GM12878 (cell line): ENCODE results near the gene SPINDOC. TPM values are rescaled to one million over a fixed set of nuclear protein-coding genes. Genes with fewer than 3 reads are reported as not detected.

Experiments used
- ATAC-seq: fragments of 200-7000 bp; cut with Tn5 transposase; 3 replicates; pipeline ENCODE4 v1.9.1; 2020; ENCODE audit warnings: mild to moderate bottlenecking, moderate library complexity
- BruUV-seq: library from RNA; stranded (reverse); fragments of 400-500 nt; replicated peaks from 2 replicates; lab custom pipeline; 2021; lab: Mats Ljungman, UMichigan
- CTCF ChIA-PET: fragments of 300-600 bp; sonication (Branson Sonifier 250); formaldehyde crosslinking; extraction: SDS; loops from one replicate; lab custom pipeline; 2021; ENCODE audit warnings: inconsistent platforms; lab: Yijun Ruan, JAX
- POLR2A ChIA-PET: fragments of 350-600 bp; formaldehyde crosslinking; extraction: SDS; loops from one replicate; lab custom pipeline; 2021; ENCODE audit warnings: inconsistent platforms; lab: Charles Lee
- RAD21 ChIA-PET: fragments of 300-600 bp; sonication (Branson Sonifier 250); formaldehyde crosslinking; loops from one replicate; lab custom pipeline; 2023; ENCODE audit warnings: antibody characterized with exemption; ENCODE audit not compliant: unreplicated experiment; lab: Charles Lee
- SMC1A ChIA-PET: fragments of 300-600 bp; sonication (Branson Sonifier 250); formaldehyde crosslinking; loops from one replicate; lab custom pipeline; 2023; ENCODE audit not compliant: unreplicated experiment, uncharacterized antibody; lab: Charles Lee
- DNase-seq: peaks from one replicate; pipeline ENCODE4 v3.0.0-alpha.2; 2011; ENCODE audit warnings: low read depth, low spot score
- FAIRE-seq: peaks from 3 replicates; lab custom pipeline; 2011; peaks lifted over from hg19 to GRCh38; lab: Jason Lieb, UNC
- H2AFZ ChIP-seq: 2 replicates; pipeline ENCODE4 v1.6.0; 2011; ENCODE audit warnings: low read depth, low read length, control low read depth; ENCODE audit not compliant: control insufficient read depth
- H3K27ac ChIP-seq: 2 replicates; pipeline ENCODE4 v1.5.1; 2011; ENCODE audit warnings: control low read depth; ENCODE audit not compliant: control insufficient read depth, insufficient read depth
- H3K27me3 ChIP-seq, 2 experiments: replicated peaks in 1 of 2; 2 replicates each; pipeline versions ENCODE4 v1.6.0 to v1.6.1; 2011; ENCODE audit warnings: low read length in 1 of 2; ENCODE audit not compliant: control insufficient read depth in 2 of 2, insufficient read depth in 2 of 2
- H3K36me3 ChIP-seq, 2 experiments: 2 replicates each; pipeline ENCODE4 v1.5.1; 2011; ENCODE audit warnings: low read length in 1 of 2; ENCODE audit not compliant: control insufficient read depth in 2 of 2, insufficient read depth in 2 of 2
- H3K4me1 ChIP-seq: 2 replicates; pipeline ENCODE4 v1.6.1; 2011; ENCODE audit warnings: mild to moderate bottlenecking, low read length, moderate library complexity, mixed read lengths; ENCODE audit not compliant: control insufficient read depth, insufficient read depth
- H3K4me2 ChIP-seq: 2 replicates; pipeline ENCODE4 v1.6.0; 2011; ENCODE audit warnings: control low read depth; ENCODE audit not compliant: control insufficient read depth, insufficient read depth
- H3K4me3 ChIP-seq: fragments of 200-600 bp; sonication (generic); 2 replicates; pipeline ENCODE4 v1.5.1; 2016
- H3K79me2 ChIP-seq: 2 replicates; pipeline ENCODE4 v1.6.0; 2011; ENCODE audit warnings: low read length; ENCODE audit not compliant: control insufficient read depth, insufficient read depth
- H3K9ac ChIP-seq: 2 replicates; pipeline ENCODE4 v1.8.0; 2011; ENCODE audit warnings: low read length, control low read depth, mixed read lengths; ENCODE audit not compliant: control insufficient read depth, insufficient read depth
- H3K9me3 ChIP-seq: replicated peaks from 3 replicates; pipeline ENCODE4 v1.5.1; 2011; ENCODE audit warnings: mild to moderate bottlenecking, low read length; ENCODE audit not compliant: control insufficient read depth, insufficient read depth
- H4K20me1 ChIP-seq: 2 replicates; pipeline ENCODE4 v1.6.0; 2011; ENCODE audit not compliant: control insufficient read depth, insufficient read depth
- ATF3 ChIP-seq: IDR thresholded peaks from 2 replicates; pipeline ENCODE4 v1.6.1; 2011; ENCODE audit warnings: low read depth, mild to moderate bottlenecking, low read length, moderate library complexity, borderline replicate concordance; ENCODE audit errors: extremely low read depth
- CBX3 ChIP-seq: fragments of 200-600 bp; sonication (generic); IDR thresholded peaks from 2 replicates; pipeline ENCODE4 v1.6.1; 2016; ENCODE audit warnings: low read depth, borderline replicate concordance
- IKZF1 ChIP-seq: fragments of 450-650 bp; conservative IDR thresholded peaks from 2 replicates; pipeline ENCODE4 v1.6.1; 2017; ENCODE audit warnings: antibody characterized with exemption, mild to moderate bottlenecking
- IRF4 ChIP-seq: IDR thresholded peaks from 2 replicates; pipeline ENCODE4 v1.6.1; 2011; ENCODE audit warnings: low read depth, low read length
- MEF2A ChIP-seq: IDR thresholded peaks from 2 replicates; pipeline ENCODE4 v1.6.1; 2011; ENCODE audit warnings: low read depth, mild to moderate bottlenecking, low read length, moderate library complexity; ENCODE audit not compliant: insufficient read depth
- MTA3 ChIP-seq: IDR thresholded peaks from 2 replicates; pipeline ENCODE4 v1.6.1; 2012; ENCODE audit warnings: low read length, inconsistent platforms, borderline replicate concordance
- NRF1 ChIP-seq: conservative IDR thresholded peaks from 2 replicates; pipeline ENCODE4 v1.6.1; 2011; ENCODE audit warnings: mild to moderate bottlenecking, low read depth, low read length, improper control_type of control experiment
- SKIL ChIP-seq: fragments of 450-650 bp; IDR thresholded peaks from 2 replicates; pipeline ENCODE4 v1.6.1; 2017; ENCODE audit warnings: mild to moderate bottlenecking, low read depth, inconsistent platforms; ENCODE audit not compliant: poor library complexity, severe bottlenecking
- SMAD5 ChIP-seq: IDR thresholded peaks from 2 replicates; pipeline ENCODE4 v1.6.1; 2016; ENCODE audit warnings: antibody characterized with exemption, low read depth
- TAF1 ChIP-seq: IDR thresholded peaks from 2 replicates; pipeline ENCODE4 v1.6.1; 2011; ENCODE audit warnings: mild to moderate bottlenecking, low read depth, low read length, borderline replicate concordance
- ZZZ3 ChIP-seq: IDR thresholded peaks from 2 replicates; pipeline ENCODE4 v1.6.1; 2011; ENCODE audit warnings: low read depth; ENCODE audit not compliant: control insufficient read depth, insufficient read length
- in situ Hi-C: fragments of 300-500 bp; cut with MboI; formaldehyde crosslinking; loops from 9 replicates; pipeline ENCODE4 v1.14.3; 2018; ENCODE audit warnings: mixed read lengths
- intact Hi-C: fragments of 100-400 bp; cut with micrococcal nuclease; formaldehyde crosslinking; loops from one replicate; pipeline ENCODE4 v1.14.2; 2022; ENCODE audit not compliant: unreplicated experiment
- polyA plus RNA-seq, 11 experiments: library from polyadenylated mRNA; depleted of rRNA in 4 of 11; unstranded in 6 of 11; stranded (reverse) in 5 of 11; fragments of >200 nt; fragmentation: Nextera tagmentation in 4 of 11; fragmentation: Illumina TruSeq in 1 of 11; extraction: Ambion mirVana in 4 of 11; extraction: Trizol in 1 of 11; gene quantifications; 1 replicate in 1 of 11; 2 replicates in 10 of 11; pipeline versions ENCODE4 v1.2.1 to v1.2.3, GENCODE V29; 2011 to 2016; ENCODE audit warnings: inconsistent platforms in 2 of 11, missing spikeins in 2 of 11, low read depth in 1 of 11
- total RNA-seq, 4 experiments: library from RNA; depleted of rRNA in 3 of 4; stranded (reverse); fragments of >200 nt in 3 of 4; fragmentation: Illumina TruSeq in 1 of 4; extraction: Trizol in 1 of 4; gene quantifications; 2 replicates each; pipeline versions ENCODE4 v1.2.1 to v1.2.3, GENCODE V29; 2013 to 2021

The SPINDOC gene
- total and polyA plus RNA-seq, 10 of the 15 experiments (the other 5 are each of a cell fraction or from before 2014, with no cell fraction given) = 0.88 to 38.2 (median 16.9) TPM

GRCh38 chr11:63793161-63793560 is 20.1 kb upstream of the SPINDOC start:
- H3K9me3 ChIP-seq = peaks cover 7% of the 10 kb centered on the region
- TF ChIP-seq NRF1 = no peak
- no peak for TF ChIP-seq MEF2A
- no peak for TF ChIP-seq SKIL
- TF ChIP-seq IKZF1 = no peak
- TF ChIP-seq TAF1 = no peak
- TF ChIP-seq ZZZ3 = no peak
- TF ChIP-seq SMAD5 = no peak
- TF ChIP-seq IRF4 = no peak
- no peak for TF ChIP-seq MTA3
- TF ChIP-seq CBX3 = no peak
- no peak for TF ChIP-seq ATF3
- TF ChIP-seq, all 136 proteins: peak for 0
- Histone ChIP-seq H4K20me1 (no peaks in the 10 kb centered on the region), H3K79me2 (no peaks in the 10 kb centered on the region), H3K4me3 (no peak overlapping the region), H3K36me3 (no peaks in the 10 kb centered on the region), H3K27me3 (no peaks in the 10 kb centered on the region), H2AFZ (no peak overlapping the region), H3K4me2 (no peak overlapping the region), H3K4me1 (no peaks in the 10 kb centered on the region), H3K27ac (no peak overlapping the region), H3K9ac (no peak overlapping the region)
- SMC1A ChIA-PET = no interaction called here
- in situ Hi-C loops (no loop called here), intact Hi-C loops (no loop called here)
- no TSS peak for BruUV-seq
- FAIRE-seq (no peak), DNase-seq (no peak), ATAC-seq (no peak)
- CTCF ChIA-PET = no interaction called here
- POLR2A ChIA-PET = no interaction called here
- RAD21 ChIA-PET = no interaction called here
